H1 (cell line): Measurements from ENCODE around the gene EFCAB13. TPM values are rescaled to one million over a fixed set of nuclear protein-coding genes. Genes with fewer than 3 reads are reported as not detected.

ENCODE experiments used
- CREB1 ChIP-seq: IDR thresholded peaks from 2 replicates; pipeline ENCODE4 v1.6.1; 2012; ENCODE audit warnings: inconsistent platforms
- MAFK ChIP-seq: IDR thresholded peaks from 2 replicates; pipeline ENCODE4 v1.6.1; 2012; ENCODE audit warnings: low read depth, mild to moderate bottlenecking, improper control_type of control experiment, low read length
- NANOG ChIP-seq: IDR thresholded peaks from 2 replicates; pipeline ENCODE4 v1.6.1; 2011; ENCODE audit warnings: low read length, low read depth, mild to moderate bottlenecking, inconsistent platforms; ENCODE audit not compliant: insufficient read depth, poor library complexity, severe bottlenecking
- TAF7 ChIP-seq: optimal IDR thresholded peaks from 2 replicates; pipeline ENCODE3; 2011; ENCODE audit warnings: low read depth, mild to moderate bottlenecking, inconsistent platforms, low read length, moderate library complexity, borderline replicate concordance
- USF2 ChIP-seq: IDR thresholded peaks from 2 replicates; pipeline ENCODE4 v1.6.1; 2011; ENCODE audit warnings: low read length, improper control_type of control experiment
- polyA plus RNA-seq, 7 experiments: library from polyadenylated mRNA; depleted of rRNA in 3 of 7; stranded (reverse) in 5 of 7; unstranded in 2 of 7; fragments of >200 nt in 5 of 7; fragments of 200-250 nt in 2 of 7; gene quantifications; 1 replicate in 5 of 7; 2 replicates in 1 of 7; 4 replicates in 1 of 7; pipeline versions ENCODE4 v1.2.1 to v1.2.3, GENCODE V29; 2011 to 2013; ENCODE audit warnings: missing spikeins in 2 of 7, mixed read lengths in 2 of 7
- total RNA-seq: library from RNA; stranded (reverse); fragmentation: NEBNext Ultra II Directional; extraction: Animal tissue kit (Norgen Biotek cat#: 25700); gene quantifications from 2 replicates; pipeline ENCODE4 v1.2.1, GENCODE V29; 2021
- TF ChIP-seq, protein P1 (sequence below): fragments of 300-600 bp; sonication (generic); IDR thresholded peaks from 2 replicates; pipeline ENCODE4 v1.7.1; 2012; ENCODE audit warnings: low read length, moderate library complexity, mild to moderate bottlenecking, inconsistent platforms; ENCODE audit not compliant: insufficient replicate concordance

The EFCAB13 gene
- total and polyA plus RNA-seq, 2 of the 8 experiments (the other 6 are each of a cell fraction or from before 2014, with no cell fraction given), result 0.12 to 2.0 TPM

DNA sequence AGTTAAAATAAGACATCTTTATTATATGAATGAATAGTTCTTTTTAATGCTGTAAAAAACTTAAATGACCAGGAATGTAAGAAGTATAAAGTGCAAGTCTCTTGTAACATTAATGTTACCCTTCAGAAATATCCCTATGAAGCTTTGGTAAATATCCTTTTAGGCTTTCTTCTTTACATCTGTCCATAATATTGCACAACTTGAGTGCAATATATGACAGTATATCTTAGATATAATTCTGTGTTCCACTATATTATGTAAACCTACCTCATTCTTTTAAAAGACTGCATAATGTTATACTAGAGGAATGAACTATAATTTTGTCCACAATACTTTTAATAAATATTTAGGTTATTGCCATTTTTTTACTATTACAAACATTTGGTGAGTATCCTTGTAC is 81.1 kb downstream of the EFCAB13 start (continued):
- TF ChIP-seq USF2 (no peak), MAFK (no peak), TAF7 (no peak), NANOG (no peak), CREB1 (no peak)
- TF ChIP-seq, protein P1, sequence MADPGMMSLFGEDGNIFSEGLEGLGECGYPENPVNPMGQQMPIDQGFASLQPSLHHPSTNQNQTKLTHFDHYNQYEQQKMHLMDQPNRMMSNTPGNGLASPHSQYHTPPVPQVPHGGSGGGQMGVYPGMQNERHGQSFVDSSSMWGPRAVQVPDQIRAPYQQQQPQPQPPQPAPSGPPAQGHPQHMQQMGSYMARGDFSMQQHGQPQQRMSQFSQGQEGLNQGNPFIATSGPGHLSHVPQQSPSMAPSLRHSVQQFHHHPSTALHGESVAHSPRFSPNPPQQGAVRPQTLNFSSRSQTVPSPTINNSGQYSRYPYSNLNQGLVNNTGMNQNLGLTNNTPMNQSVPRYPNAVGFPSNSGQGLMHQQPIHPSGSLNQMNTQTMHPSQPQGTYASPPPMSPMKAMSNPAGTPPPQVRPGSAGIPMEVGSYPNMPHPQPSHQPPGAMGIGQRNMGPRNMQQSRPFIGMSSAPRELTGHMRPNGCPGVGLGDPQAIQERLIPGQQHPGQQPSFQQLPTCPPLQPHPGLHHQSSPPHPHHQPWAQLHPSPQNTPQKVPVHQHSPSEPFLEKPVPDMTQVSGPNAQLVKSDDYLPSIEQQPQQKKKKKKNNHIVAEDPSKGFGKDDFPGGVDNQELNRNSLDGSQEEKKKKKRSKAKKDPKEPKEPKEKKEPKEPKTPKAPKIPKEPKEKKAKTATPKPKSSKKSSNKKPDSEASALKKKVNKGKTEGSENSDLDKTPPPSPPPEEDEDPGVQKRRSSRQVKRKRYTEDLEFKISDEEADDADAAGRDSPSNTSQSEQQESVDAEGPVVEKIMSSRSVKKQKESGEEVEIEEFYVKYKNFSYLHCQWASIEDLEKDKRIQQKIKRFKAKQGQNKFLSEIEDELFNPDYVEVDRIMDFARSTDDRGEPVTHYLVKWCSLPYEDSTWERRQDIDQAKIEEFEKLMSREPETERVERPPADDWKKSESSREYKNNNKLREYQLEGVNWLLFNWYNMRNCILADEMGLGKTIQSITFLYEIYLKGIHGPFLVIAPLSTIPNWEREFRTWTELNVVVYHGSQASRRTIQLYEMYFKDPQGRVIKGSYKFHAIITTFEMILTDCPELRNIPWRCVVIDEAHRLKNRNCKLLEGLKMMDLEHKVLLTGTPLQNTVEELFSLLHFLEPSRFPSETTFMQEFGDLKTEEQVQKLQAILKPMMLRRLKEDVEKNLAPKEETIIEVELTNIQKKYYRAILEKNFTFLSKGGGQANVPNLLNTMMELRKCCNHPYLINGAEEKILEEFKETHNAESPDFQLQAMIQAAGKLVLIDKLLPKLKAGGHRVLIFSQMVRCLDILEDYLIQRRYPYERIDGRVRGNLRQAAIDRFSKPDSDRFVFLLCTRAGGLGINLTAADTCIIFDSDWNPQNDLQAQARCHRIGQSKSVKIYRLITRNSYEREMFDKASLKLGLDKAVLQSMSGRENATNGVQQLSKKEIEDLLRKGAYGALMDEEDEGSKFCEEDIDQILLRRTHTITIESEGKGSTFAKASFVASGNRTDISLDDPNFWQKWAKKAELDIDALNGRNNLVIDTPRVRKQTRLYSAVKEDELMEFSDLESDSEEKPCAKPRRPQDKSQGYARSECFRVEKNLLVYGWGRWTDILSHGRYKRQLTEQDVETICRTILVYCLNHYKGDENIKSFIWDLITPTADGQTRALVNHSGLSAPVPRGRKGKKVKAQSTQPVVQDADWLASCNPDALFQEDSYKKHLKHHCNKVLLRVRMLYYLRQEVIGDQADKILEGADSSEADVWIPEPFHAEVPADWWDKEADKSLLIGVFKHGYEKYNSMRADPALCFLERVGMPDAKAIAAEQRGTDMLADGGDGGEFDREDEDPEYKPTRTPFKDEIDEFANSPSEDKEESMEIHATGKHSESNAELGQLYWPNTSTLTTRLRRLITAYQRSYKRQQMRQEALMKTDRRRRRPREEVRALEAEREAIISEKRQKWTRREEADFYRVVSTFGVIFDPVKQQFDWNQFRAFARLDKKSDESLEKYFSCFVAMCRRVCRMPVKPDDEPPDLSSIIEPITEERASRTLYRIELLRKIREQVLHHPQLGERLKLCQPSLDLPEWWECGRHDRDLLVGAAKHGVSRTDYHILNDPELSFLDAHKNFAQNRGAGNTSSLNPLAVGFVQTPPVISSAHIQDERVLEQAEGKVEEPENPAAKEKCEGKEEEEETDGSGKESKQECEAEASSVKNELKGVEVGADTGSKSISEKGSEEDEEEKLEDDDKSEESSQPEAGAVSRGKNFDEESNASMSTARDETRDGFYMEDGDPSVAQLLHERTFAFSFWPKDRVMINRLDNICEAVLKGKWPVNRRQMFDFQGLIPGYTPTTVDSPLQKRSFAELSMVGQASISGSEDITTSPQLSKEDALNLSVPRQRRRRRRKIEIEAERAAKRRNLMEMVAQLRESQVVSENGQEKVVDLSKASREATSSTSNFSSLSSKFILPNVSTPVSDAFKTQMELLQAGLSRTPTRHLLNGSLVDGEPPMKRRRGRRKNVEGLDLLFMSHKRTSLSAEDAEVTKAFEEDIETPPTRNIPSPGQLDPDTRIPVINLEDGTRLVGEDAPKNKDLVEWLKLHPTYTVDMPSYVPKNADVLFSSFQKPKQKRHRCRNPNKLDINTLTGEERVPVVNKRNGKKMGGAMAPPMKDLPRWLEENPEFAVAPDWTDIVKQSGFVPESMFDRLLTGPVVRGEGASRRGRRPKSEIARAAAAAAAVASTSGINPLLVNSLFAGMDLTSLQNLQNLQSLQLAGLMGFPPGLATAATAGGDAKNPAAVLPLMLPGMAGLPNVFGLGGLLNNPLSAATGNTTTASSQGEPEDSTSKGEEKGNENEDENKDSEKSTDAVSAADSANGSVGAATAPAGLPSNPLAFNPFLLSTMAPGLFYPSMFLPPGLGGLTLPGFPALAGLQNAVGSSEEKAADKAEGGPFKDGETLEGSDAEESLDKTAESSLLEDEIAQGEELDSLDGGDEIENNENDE, result no peak
